HepG2 (cell line): Measurements from ENCODE around the gene ASXL1. TPM values are rescaled to one million over a fixed set of nuclear protein-coding genes. Genes with fewer than 3 reads are reported as not detected.

Experiments used
- ATAC-seq: fragments of 200-7000 bp; cut with Tn5 transposase; 3 replicates; pipeline ENCODE4 v1.9.1; 2020; ENCODE audit warnings: mild to moderate bottlenecking, moderate library complexity
- BruUV-seq: library from RNA; stranded (reverse); fragments of 400-500 nt; replicated peaks from 2 replicates; lab custom pipeline; 2021; lab: Mats Ljungman, UMichigan
- CTCF ChIA-PET: fragments of 300-600 bp; formaldehyde crosslinking; extraction: SDS; loops from one replicate; lab custom pipeline; 2021; ENCODE audit warnings: low total read pairs, inconsistent platforms, low intra/inter-chr PET ratio; lab: Yijun Ruan, JAX
- POLR2A ChIA-PET: fragments of 350-600 bp; sonication (Branson Sonifier 250); formaldehyde crosslinking; loops from one replicate; lab custom pipeline; 2020; ENCODE audit warnings: antibody characterized with exemption, inconsistent platforms; lab: Yijun Ruan, JAX
- DNase-seq: peaks from one replicate; pipeline ENCODE4 v3.0.0-alpha.2; 2015; ENCODE audit warnings: low spot score
- FAIRE-seq: peaks from 3 replicates; lab custom pipeline; 2011; peaks lifted over from hg19 to GRCh38; lab: Jason Lieb, UNC
- H2AFZ ChIP-seq: one replicate; pipeline ENCODE4 v1.6.1; 2011; ENCODE audit warnings: low read length, inconsistent platforms
- H3K27ac ChIP-seq: fragments of 300-600 bp; 3 replicates; pipeline ENCODE4 v1.8.0; 2011; ENCODE audit warnings: mixed run types, mild to moderate bottlenecking, mixed read lengths, low read length, inconsistent platforms; ENCODE audit not compliant: insufficient read depth; ENCODE audit errors: extremely low read length
- H3K27me3 ChIP-seq, 2 experiments: fragments of 200-600 bp in 1 of 2; 2 replicates in 1 of 2; 3 replicates in 1 of 2; pipeline versions ENCODE4 v1.6.0 to v1.8.0; 2011; ENCODE audit warnings: low read length in 2 of 2, mild to moderate bottlenecking in 2 of 2, moderate library complexity in 2 of 2, inconsistent platforms in 1 of 2; ENCODE audit not compliant: insufficient read depth in 2 of 2, control insufficient read depth in 1 of 2
- H3K36me3 ChIP-seq, 2 experiments: fragments of 200-600 bp in 1 of 2; replicated peaks in 1 of 2; 2 replicates in 1 of 2; 3 replicates in 1 of 2; pipeline versions ENCODE4 v1.5.1 to v1.8.0; 2011; ENCODE audit warnings: low read length in 2 of 2, inconsistent platforms in 1 of 2; ENCODE audit not compliant: insufficient read depth in 2 of 2, control insufficient read depth in 1 of 2
- H3K4me1 ChIP-seq: 2 replicates; pipeline ENCODE4 v1.5.1; 2012; ENCODE audit warnings: low read length, inconsistent platforms; ENCODE audit not compliant: insufficient read depth
- H3K4me2 ChIP-seq: 2 replicates; pipeline ENCODE4 v1.6.0; 2011; ENCODE audit warnings: low read depth, low read length, inconsistent platforms
- H3K4me3 ChIP-seq, 3 experiments: fragments of 200-600 bp in 1 of 3; sonication (generic), shearing (Covaris generic) in 1 of 3; replicated peaks in 1 of 3; 2 replicates each; pipeline ENCODE4 v1.5.1; 2011 to 2016; ENCODE audit warnings: low read length in 3 of 3, inconsistent platforms in 2 of 3, low read depth in 2 of 3, mild to moderate bottlenecking in 2 of 3, control low read depth in 1 of 3, mixed read lengths in 1 of 3; ENCODE audit not compliant: insufficient read depth in 1 of 3
- H3K79me2 ChIP-seq: one replicate; pipeline ENCODE4 v1.6.1; 2011; ENCODE audit warnings: low read length, inconsistent platforms; ENCODE audit not compliant: insufficient read depth
- H3K9ac ChIP-seq: 2 replicates; pipeline ENCODE4 v1.6.0; 2011; ENCODE audit warnings: mild to moderate bottlenecking, low read depth, low read length, inconsistent platforms; ENCODE audit not compliant: insufficient read depth
- H3K9me3 ChIP-seq: 2 replicates; pipeline ENCODE4 v1.5.1; 2012; ENCODE audit warnings: mild to moderate bottlenecking, low read length
- H4K20me1 ChIP-seq: 2 replicates; pipeline ENCODE4 v1.6.0; 2011; ENCODE audit warnings: inconsistent platforms, mild to moderate bottlenecking, low read length, moderate library complexity; ENCODE audit not compliant: insufficient read depth
- IKZF4 ChIP-seq: sonication (generic); formaldehyde crosslinking; IDR thresholded peaks from 2 replicates; pipeline ENCODE4 v1.5.1; 2020; ENCODE audit warnings: borderline replicate concordance, mild to moderate bottlenecking, low read depth, missing genetic modification reagents; ENCODE audit errors: not compliant biosample characterization
- KLF15 ChIP-seq: sonication (generic); formaldehyde crosslinking; IDR thresholded peaks from 2 replicates; pipeline ENCODE4 v1.8.1; 2023; ENCODE audit warnings: borderline replicate concordance, mild to moderate bottlenecking, inconsistent platforms, missing genetic modification reagents, mixed read lengths
- MTF1 ChIP-seq: sonication (generic); formaldehyde crosslinking; IDR thresholded peaks from 2 replicates; pipeline ENCODE4 v1.5.0; 2020; ENCODE audit warnings: missing genetic modification reagents
- ZBED4 ChIP-seq: sonication (generic); formaldehyde crosslinking; IDR thresholded peaks from 2 replicates; pipeline ENCODE4 v1.4.0; 2020; ENCODE audit warnings: missing genetic modification reagents, borderline replicate concordance
- ZFYVE20 ChIP-seq: sonication (generic); formaldehyde crosslinking; IDR thresholded peaks from 2 replicates; pipeline ENCODE4 v1.8.0; 2023; ENCODE audit warnings: low read depth, mild to moderate bottlenecking, moderate library complexity, missing genetic modification reagents, borderline replicate concordance
- WGBS: methylation state at CpG from one replicate; pipeline ENCODE4 v1.1.6; 2017; ENCODE audit warnings: low lambda C conversion rate; 5-methylcytosine and 5-hydroxymethylcytosine counted together
- in situ Hi-C: cut with HindIII; loops from 2 replicates; pipeline ENCODE4 v1.10.0; 2017; ENCODE audit warnings: low pct_unique_long_range_greater_than_20kb; ENCODE audit not compliant: extremely low pct_ligation_motif_present
- intact Hi-C: fragments of 100-400 bp; cut with micrococcal nuclease; formaldehyde crosslinking; loops from one replicate; pipeline ENCODE4 v1.10.0; 2022; ENCODE audit not compliant: unreplicated experiment
- polyA plus RNA-seq, 8 experiments: library from polyadenylated mRNA; depleted of rRNA in 3 of 8; stranded (reverse) in 7 of 8; unstranded in 1 of 8; fragments of >200 nt; fragmentation: Illumina TruSeq in 4 of 8; extraction: Trizol in 4 of 8; gene quantifications; 2 replicates each; pipeline versions ENCODE4 v1.2.1 to v1.2.3, GENCODE V29; 2011 to 2016; ENCODE audit warnings: low read depth in 4 of 8, missing spikeins in 1 of 8, mixed read lengths in 1 of 8; ENCODE audit not compliant: insufficient read depth in 1 of 8
- total RNA-seq, 5 experiments: library from RNA; depleted of rRNA; stranded (reverse); fragments of >200 nt; fragmentation: Illumina TruSeq; extraction: Trizol; gene quantifications; 2 replicates each; pipeline ENCODE4 v1.2.3, GENCODE V29; 2016; ENCODE audit warnings: low read depth in 1 of 5
- TF ChIP-seq, protein P1 (sequence below): sonication (generic); formaldehyde crosslinking; IDR thresholded peaks from 2 replicates; pipeline ENCODE4 v1.9.0; 2021; ENCODE audit warnings: missing genetic modification reagents, borderline replicate concordance
- TF ChIP-seq, protein P2 (sequence below): IDR thresholded peaks from 2 replicates; pipeline ENCODE4 v1.6.1; 2016; ENCODE audit warnings: missing compliant biosample characterization, missing genetic modification reagents, borderline replicate concordance
- TF ChIP-seq, protein P3 (sequence below): sonication (generic); formaldehyde crosslinking; conservative IDR thresholded peaks from 2 replicates; pipeline ENCODE4 v1.8.0; 2022; ENCODE audit warnings: low read depth, missing genetic modification reagents

Gene ASXL1
- total and polyA plus RNA-seq, 2 of the 13 experiments (the other 11 are each of a cell fraction or from before 2014, with no cell fraction given): 62.1 to 74.8 TPM

GRCh38 chr20:32482442-32483261 lies 124.5 kb downstream of the ASXL1 start (continued):
- TF ChIP-seq, protein P1, sequence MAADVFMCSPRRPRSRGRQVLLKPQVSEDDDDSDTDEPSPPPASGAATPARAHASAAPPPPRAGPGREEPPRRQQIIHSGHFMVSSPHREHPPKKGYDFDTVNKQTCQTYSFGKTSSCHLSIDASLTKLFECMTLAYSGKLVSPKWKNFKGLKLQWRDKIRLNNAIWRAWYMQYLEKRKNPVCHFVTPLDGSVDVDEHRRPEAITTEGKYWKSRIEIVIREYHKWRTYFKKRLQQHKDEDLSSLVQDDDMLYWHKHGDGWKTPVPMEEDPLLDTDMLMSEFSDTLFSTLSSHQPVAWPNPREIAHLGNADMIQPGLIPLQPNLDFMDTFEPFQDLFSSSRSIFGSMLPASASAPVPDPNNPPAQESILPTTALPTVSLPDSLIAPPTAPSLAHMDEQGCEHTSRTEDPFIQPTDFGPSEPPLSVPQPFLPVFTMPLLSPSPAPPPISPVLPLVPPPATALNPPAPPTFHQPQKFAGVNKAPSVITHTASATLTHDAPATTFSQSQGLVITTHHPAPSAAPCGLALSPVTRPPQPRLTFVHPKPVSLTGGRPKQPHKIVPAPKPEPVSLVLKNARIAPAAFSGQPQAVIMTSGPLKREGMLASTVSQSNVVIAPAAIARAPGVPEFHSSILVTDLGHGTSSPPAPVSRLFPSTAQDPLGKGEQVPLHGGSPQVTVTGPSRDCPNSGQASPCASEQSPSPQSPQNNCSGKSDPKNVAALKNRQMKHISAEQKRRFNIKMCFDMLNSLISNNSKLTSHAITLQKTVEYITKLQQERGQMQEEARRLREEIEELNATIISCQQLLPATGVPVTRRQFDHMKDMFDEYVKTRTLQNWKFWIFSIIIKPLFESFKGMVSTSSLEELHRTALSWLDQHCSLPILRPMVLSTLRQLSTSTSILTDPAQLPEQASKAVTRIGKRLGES: no peak
- TF ChIP-seq, protein P2, sequence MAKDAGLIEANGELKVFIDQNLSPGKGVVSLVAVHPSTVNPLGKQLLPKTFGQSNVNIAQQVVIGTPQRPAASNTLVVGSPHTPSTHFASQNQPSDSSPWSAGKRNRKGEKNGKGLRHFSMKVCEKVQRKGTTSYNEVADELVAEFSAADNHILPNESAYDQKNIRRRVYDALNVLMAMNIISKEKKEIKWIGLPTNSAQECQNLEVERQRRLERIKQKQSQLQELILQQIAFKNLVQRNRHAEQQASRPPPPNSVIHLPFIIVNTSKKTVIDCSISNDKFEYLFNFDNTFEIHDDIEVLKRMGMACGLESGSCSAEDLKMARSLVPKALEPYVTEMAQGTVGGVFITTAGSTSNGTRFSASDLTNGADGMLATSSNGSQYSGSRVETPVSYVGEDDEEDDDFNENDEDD (CRISPR knock-in tag): no peak; the same call in 1 of the 2 replicates
- TF ChIP-seq IKZF4 (peak; percentile 40), MTF1 (CRISPR knock-in tag) (no peak)

DNA sequence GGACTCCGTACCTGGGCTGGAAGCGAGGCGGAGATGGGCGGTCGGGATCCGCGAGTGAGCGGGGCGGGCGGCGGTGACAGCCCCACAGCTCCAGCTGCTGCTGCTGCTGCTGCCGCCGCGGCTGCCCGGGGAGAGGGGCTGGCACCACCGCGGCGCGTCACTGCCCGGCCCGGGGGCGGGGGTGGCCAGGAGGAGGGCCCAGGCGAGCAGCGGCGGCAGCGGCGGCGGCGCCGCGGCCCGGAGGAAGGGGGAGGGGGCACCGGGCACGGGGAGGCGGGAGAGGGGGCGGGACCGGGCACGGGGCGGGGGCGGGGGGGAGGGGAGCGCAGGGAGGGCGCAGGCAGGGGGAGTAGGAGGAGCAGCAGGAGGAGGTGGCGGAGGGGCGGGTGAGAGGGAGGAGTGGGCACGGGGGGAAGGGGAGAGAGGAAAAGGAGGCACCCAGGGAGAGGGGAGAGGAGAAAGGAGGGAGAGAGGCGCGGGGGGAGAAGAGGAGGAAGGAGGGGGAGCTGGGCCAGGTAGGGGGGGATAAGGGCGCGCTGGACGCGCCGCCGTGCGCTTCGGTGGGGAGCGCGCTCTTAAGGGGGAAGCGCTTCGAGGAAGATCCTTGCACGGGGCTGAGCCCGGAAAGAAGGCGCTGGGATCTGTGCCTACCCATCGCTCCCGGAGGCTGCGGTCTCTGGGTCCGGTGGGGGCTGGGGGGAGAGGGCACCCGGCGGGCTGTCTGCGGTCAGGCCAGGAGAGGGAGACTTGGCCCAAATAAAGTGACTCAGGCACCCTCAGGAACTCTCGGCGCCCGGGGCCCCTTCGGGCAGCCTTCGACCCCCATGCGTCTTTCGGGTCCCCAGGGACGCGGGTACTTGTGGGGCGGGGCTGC lies 125.5 kb downstream of the ASXL1 start:
- ChIA-PET POLR2A (interaction anchor here (0.7 to 4.8 kb wide), 6 partner anchors 10 to 98 kb away, joined by 3 to 81 read pairs (median 4); no protein-coding TSS in a partner anchor), CTCF (no interaction called here)
- Histone ChIP-seq H3K36me3 (peaks cover 0 to 9% of the 10 kb centered on the region in 2 experiments; a peak in 1 of 5 replicates), H3K4me3 (peak overlapping the region; percentile 90 to 91 (median 90)), H3K9ac (peak overlapping the region; percentile 79), H3K4me2 (peak overlapping the region; percentile 99), H3K79me2 (peaks cover 44% of the 10 kb centered on the region), H3K27ac (peak overlapping the region; percentile 76), H3K27me3 (no peaks in the 10 kb centered on the region), H4K20me1 (peaks cover 31% of the 10 kb centered on the region), H2AFZ (no peak overlapping the region), H3K4me1 (peaks cover 58% of the 10 kb centered on the region), H3K9me3 (no peaks in the 10 kb centered on the region)
- BruUV-seq: no TSS peak
- peak; percentile 72 for DNase-seq
- intact Hi-C loops (loop anchor here (2.0 to 5.0 kb wide), 3 partner anchors 47 to 126 kb away; partner anchors contain the start of gene ASXL1), in situ Hi-C loops (no loop called here)
- ATAC-seq: peak; percentile 54
- 3% methylated on average over 65 of the region's 79 CpGs for WGBS
- no peak for FAIRE-seq
- TF ChIP-seq KLF15 (CRISPR knock-in tag): peak; percentile 84
- peak; percentile 76; the same call in 1 of the 2 replicates for TF ChIP-seq ZBED4 (CRISPR knock-in tag)
- TF ChIP-seq, protein P3, sequence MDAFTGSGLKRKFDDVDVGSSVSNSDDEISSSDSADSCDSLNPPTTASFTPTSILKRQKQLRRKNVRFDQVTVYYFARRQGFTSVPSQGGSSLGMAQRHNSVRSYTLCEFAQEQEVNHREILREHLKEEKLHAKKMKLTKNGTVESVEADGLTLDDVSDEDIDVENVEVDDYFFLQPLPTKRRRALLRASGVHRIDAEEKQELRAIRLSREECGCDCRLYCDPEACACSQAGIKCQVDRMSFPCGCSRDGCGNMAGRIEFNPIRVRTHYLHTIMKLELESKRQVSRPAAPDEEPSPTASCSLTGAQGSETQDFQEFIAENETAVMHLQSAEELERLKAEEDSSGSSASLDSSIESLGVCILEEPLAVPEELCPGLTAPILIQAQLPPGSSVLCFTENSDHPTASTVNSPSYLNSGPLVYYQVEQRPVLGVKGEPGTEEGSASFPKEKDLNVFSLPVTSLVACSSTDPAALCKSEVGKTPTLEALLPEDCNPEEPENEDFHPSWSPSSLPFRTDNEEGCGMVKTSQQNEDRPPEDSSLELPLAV (CRISPR knock-in tag): no peak
- TF ChIP-seq ZFYVE20 (CRISPR knock-in tag): no peak
